ENCODE measurements around the gene CACNA2D3. TPM values are rescaled to one million over a fixed set of nuclear protein-coding genes. Genes with fewer than 3 reads are reported as not detected.

CACNA2D3 gene
- polyA plus RNA-seq, 3 donors = 8.3 to 21.5 (median 10.4) TPM

DNA sequence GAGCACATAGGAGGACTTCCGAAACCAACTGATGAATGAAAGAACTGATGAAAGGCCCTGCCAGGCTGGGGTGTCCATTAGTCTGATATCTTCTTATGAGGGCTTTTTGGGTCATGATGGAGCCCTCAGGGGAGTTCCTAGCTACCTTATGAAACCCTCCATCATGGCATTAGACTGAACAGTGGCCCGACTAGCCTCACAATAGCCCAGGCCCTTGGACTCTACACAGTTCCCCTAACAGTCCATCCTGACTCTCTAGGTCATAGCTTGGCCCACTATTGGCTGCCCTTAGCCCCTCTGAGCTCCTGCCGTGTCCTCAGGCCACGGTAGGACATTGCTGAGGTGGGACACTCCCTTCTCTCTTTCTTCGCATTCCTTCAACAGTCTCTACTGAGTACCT, 365.9 kb downstream of the CACNA2D3 start:
- Histone ChIP-seq H3K9ac (ENCODE audit: insufficient read depth, low read length, poor library complexity, severe bottlenecking) (no peak overlapping the region), H3K4me1 (ENCODE audit: control insufficient read depth in 1 of 2, insufficient read depth in 2 of 2, low read length in 2 of 2) (no peaks in the 10 kb centered on the region), H2AFZ (ENCODE audit: insufficient read depth, low read depth, low read length, poor library complexity, severe bottlenecking) (no peak overlapping the region), H3K4me3 (replicated peaks in 1 of 3; ENCODE audit: low read depth in 2 of 3, low read length in 3 of 3) (no peak overlapping the region), H4K20me1 (ENCODE audit: insufficient read depth, low read length) (no peaks in the 10 kb centered on the region), H3K9me3 (replicated peaks in 1 of 2; ENCODE audit: control insufficient read depth in 1 of 2, insufficient read depth in 1 of 2, low read length in 2 of 2) (peaks cover 7 to 8% of the 10 kb centered on the region in 2 donors), H3K4me2 (replicated peaks; ENCODE audit: extremely low read depth, low read length, poor library complexity, severe bottlenecking) (no peak overlapping the region), H3K79me2 (ENCODE audit: insufficient read depth, low read length) (no peaks in the 10 kb centered on the region), H3K36me3 (replicated peaks in 1 of 2; ENCODE audit: control insufficient read depth in 1 of 2, insufficient read depth in 2 of 2, low read length in 2 of 2) (no peaks in the 10 kb centered on the region), H3K27me3 (ENCODE audit: control insufficient read depth in 2 of 2, insufficient read depth in 2 of 2, low read length in 2 of 2) (no peaks in the 10 kb centered on the region), H3K27ac (ENCODE audit: low read depth in 1 of 2, low read length in 2 of 2) (no peak overlapping the region)
- Mint-ChIP-seq H3K9me3 (peaks cover under 1 to 16% (median 5%) of the 10 kb centered on the region in 7 donors), H3K27me3 (ENCODE audit: low read depth in 3 of 3) (peaks cover 0 to 3% (median 3%) of the 10 kb centered on the region in 3 donors), H3K4me1 (no peaks in the 10 kb centered on the region), H3K4me3 (no peak overlapping the region), H3K36me3 (no peaks in the 10 kb centered on the region), H3K27ac (no peak overlapping the region)
- no peak for DNase-seq
- TF ChIP-seq CTCF (IDR thresholded peaks at IDR 0.05) = no peak
- intact Hi-C loops (cut with micrococcal nuclease) = no loop called here
- WGBS (ENCODE audit: insufficient coverage) = 82% methylated on average over 3 of the region's 5 CpGs

- Histone ChIP-seq H3K4me1 (ENCODE audit: control insufficient read depth in 1 of 2, insufficient read depth in 2 of 2, low read length in 2 of 2) (no peaks in the 10 kb centered on the region), H3K4me2 (replicated peaks; ENCODE audit: extremely low read depth, low read length, poor library complexity, severe bottlenecking) (no peak overlapping the region), H3K4me3 (replicated peaks in 1 of 3; ENCODE audit: low read depth in 2 of 3, low read length in 3 of 3) (no peak overlapping the region), H3K27me3 (ENCODE audit: control insufficient read depth in 2 of 2, insufficient read depth in 2 of 2, low read length in 2 of 2) (no peaks in the 10 kb centered on the region), H3K79me2 (ENCODE audit: insufficient read depth, low read length) (no peaks in the 10 kb centered on the region), H3K9me3 (replicated peaks in 1 of 2; ENCODE audit: control insufficient read depth in 1 of 2, insufficient read depth in 1 of 2, low read length in 2 of 2) (peaks cover 5% of the 10 kb centered on the region in 2 donors), H4K20me1 (ENCODE audit: insufficient read depth, low read length) (no peaks in the 10 kb centered on the region), H3K36me3 (replicated peaks in 1 of 2; ENCODE audit: control insufficient read depth in 1 of 2, insufficient read depth in 2 of 2, low read length in 2 of 2) (no peaks in the 10 kb centered on the region), H3K27ac (ENCODE audit: low read depth in 1 of 2, low read length in 2 of 2) (no peak overlapping the region), H3K9ac (ENCODE audit: insufficient read depth, low read length, poor library complexity, severe bottlenecking) (no peak overlapping the region), H2AFZ (ENCODE audit: insufficient read depth, low read depth, low read length, poor library complexity, severe bottlenecking) (no peak overlapping the region)
- no peak for TF ChIP-seq CTCF (IDR thresholded peaks at IDR 0.05)
- Mint-ChIP-seq H3K4me3 (no peak overlapping the region), H3K27me3 (ENCODE audit: low read depth in 3 of 3) (peaks cover 0 to 1% (median 0%) of the 10 kb centered on the region in 3 donors), H3K27ac (no peak overlapping the region), H3K4me1 (no peaks in the 10 kb centered on the region), H3K9me3 (peaks cover 3 to 13% (median 10%) of the 10 kb centered on the region in 7 donors), H3K36me3 (no peaks in the 10 kb centered on the region)
- DNase-seq = no peak
- intact Hi-C loops (cut with micrococcal nuclease) = no loop called here
- WGBS (ENCODE audit: insufficient coverage) = no CpG with 5 or more reads among the region's 4 CpGs
These were observed 371.9 kb downstream of the CACNA2D3 start for GRCh38 chr3:54494209-54494608.

All from CD14-positive monocyte (primary cell).